HG02981 (cell line): Measurements from ENCODE around the gene TOP3B.
"Not testable (repeated sequence)": the region's sequence is repeated elsewhere in the genome, so short reads cannot be mapped to it uniquely, and the experiment has no call there.

ENCODE experiments used
- ATAC-seq: cut with Tn5 transposase; IDR thresholded peaks from one replicate; pipeline ENCODE4 v1.9.1; 2021; ENCODE audit warnings: mild to moderate bottlenecking, moderate library complexity; ENCODE audit not compliant: unreplicated experiment

TOP3B gene

GRCh38 chr22:21947040-21948014 is 35.3 kb downstream of the TOP3B start:
- ATAC-seq = no peak

- ATAC-seq = no peak
These were observed 36.2 kb downstream of the TOP3B start for GRCh38 chr22:21946262-21946925.

- ATAC-seq = no peak
These were observed 36.9 kb downstream of the TOP3B start for GRCh38 chr22:21945453-21946261.

GRCh38 chr22:21944871-21945270 is 37.7 kb downstream of the TOP3B start:
- ATAC-seq = no peak

- ATAC-seq = no peak
These were observed 38.8 kb downstream of the TOP3B start for GRCh38 chr22:21943571-21944448.

GRCh38 chr22:21942407-21943343 is 39.9 kb downstream of the TOP3B start:
- no peak for ATAC-seq

- no peak for ATAC-seq
These were observed 40.7 kb downstream of the TOP3B start for GRCh38 chr22:21941921-21942320.

GRCh38 chr22:21940521-21940920 is 42.1 kb downstream of the TOP3B start:
- ATAC-seq = no peak

GRCh38 chr22:21939935-21940334 is 42.7 kb downstream of the TOP3B start:
- ATAC-seq = not testable (repeated sequence)

GRCh38 chr22:21939461-21939913 is 43.1 kb downstream of the TOP3B start:
- no peak for ATAC-seq

GRCh38 chr22:21938906-21939305 is 43.7 kb downstream of the TOP3B start:
- no peak for ATAC-seq

GRCh38 chr22:21938071-21938822 is 44.3 kb downstream of the TOP3B start:
- peak; percentile 85 for ATAC-seq

GRCh38 chr22:21937821-21938070 is 44.8 kb downstream of the TOP3B start:
- ATAC-seq = no peak

- no peak for ATAC-seq
These were observed 45.4 kb downstream of the TOP3B start for GRCh38 chr22:21937041-21937820.

- ATAC-seq = no peak
These were observed 46.3 kb downstream of the TOP3B start for GRCh38 chr22:21936151-21936775.

GRCh38 chr22:21933910-21934309 is 48.7 kb downstream of the TOP3B start:
- ATAC-seq = no peak

- no peak for ATAC-seq
These were observed 49.2 kb downstream of the TOP3B start for GRCh38 chr22:21933413-21933812.
